ENCODE data around the gene RPL41. TPM values are rescaled to one million over a fixed set of nuclear protein-coding genes. Genes with fewer than 3 reads are reported as not detected.

RPL41 gene
- total RNA-seq, 2 donors from 2014 or later: 4,305 to 4,379 TPM

GRCh38 chr12:56162468-56163290, 46.2 kb downstream of the RPL41 start:
- H3K27me3 Mint-ChIP-seq (ENCODE audit: insufficient read depth): no peaks in the 10 kb centered on the region
- no peak for TF ChIP-seq CTCF (conservative IDR thresholded peaks at IDR 0.05)
- WGBS, 2 experiments (ENCODE audit: insufficient coverage in 1 of 2, insufficient read length in 1 of 2): 84 to 100% methylated on average over 1 to 10 of the region's 11 CpGs
- no peaks in the 10 kb centered on the region for H3K9me3 ChIP-seq (ENCODE audit: control insufficient read depth, low read length)
- H3K4me1 ChIP-seq (ENCODE audit: control insufficient read depth, insufficient read depth, low read length): peaks cover 8% of the 10 kb centered on the region
- H3K36me3 ChIP-seq (ENCODE audit: control insufficient read depth, insufficient read depth, low read length): peaks cover 81% of the 10 kb centered on the region
- peaks cover 68% of the 10 kb centered on the region for H3K36me3 Mint-ChIP-seq (ENCODE audit: low read depth)
- peak overlapping the region; percentile 99 for H3K27ac Mint-ChIP-seq
- peaks cover 41% of the 10 kb centered on the region for H3K4me1 Mint-ChIP-seq
- H3K9ac ChIP-seq (ENCODE audit: extremely low read depth, low read length, poor library complexity, severe bottlenecking): no peak overlapping the region
- no peaks in the 10 kb centered on the region for H3K9me3 Mint-ChIP-seq
- DNase-seq: peak; percentile 79
- no peak overlapping the region for H3K4me3 ChIP-seq (ENCODE audit: low read length)
- peak overlapping the region; percentile 50 for H3K27ac ChIP-seq (ENCODE audit: low read depth, low read length)
- H3K4me3 Mint-ChIP-seq: no peak overlapping the region
- H3K27me3 ChIP-seq (ENCODE audit: control insufficient read depth, insufficient read depth, low read length, poor library complexity, severe bottlenecking): no peaks in the 10 kb centered on the region

GRCh38 chr12:56163533-56164344, 47.3 kb downstream of the RPL41 start:
- peak; percentile 76 for DNase-seq

More at GRCh38 chr12:56163533-56164344, 47.3 kb downstream of the RPL41 start:
- Histone ChIP-seq H3K9me3 (ENCODE audit: control insufficient read depth, low read length) (no peaks in the 10 kb centered on the region), H3K4me3 (ENCODE audit: low read length) (no peak overlapping the region), H3K27me3 (ENCODE audit: control insufficient read depth, insufficient read depth, low read length, poor library complexity, severe bottlenecking) (no peaks in the 10 kb centered on the region), H3K9ac (ENCODE audit: extremely low read depth, low read length, poor library complexity, severe bottlenecking) (no peak overlapping the region), H3K36me3 (ENCODE audit: control insufficient read depth, insufficient read depth, low read length) (peaks cover 86% of the 10 kb centered on the region), H3K27ac (ENCODE audit: low read depth, low read length) (no peak overlapping the region), H3K4me1 (ENCODE audit: control insufficient read depth, insufficient read depth, low read length) (peaks cover 8% of the 10 kb centered on the region)
- 88 to 89% methylated on average over 5 to 11 of the region's 11 CpGs for WGBS, 2 experiments (ENCODE audit: insufficient coverage in 1 of 2, insufficient read length in 1 of 2)
- Mint-ChIP-seq H3K4me3 (no peak overlapping the region), H3K4me1 (peaks cover 40% of the 10 kb centered on the region), H3K27me3 (ENCODE audit: insufficient read depth) (no peaks in the 10 kb centered on the region), H3K27ac (peak overlapping the region; percentile 77), H3K9me3 (no peaks in the 10 kb centered on the region), H3K36me3 (ENCODE audit: low read depth) (peaks cover 74% of the 10 kb centered on the region)
- TF ChIP-seq CTCF (conservative IDR thresholded peaks at IDR 0.05): no peak
